ENCODE data around the gene HMMR.

HMMR gene

GRCh38 chr5:163475411-163475810 is 15.0 kb downstream of the HMMR start:
- Mint-ChIP-seq H3K4me3 (no peak overlapping the region), H3K27ac (no peak overlapping the region), H3K27me3 (no peaks in the 10 kb centered on the region), H3K4me1 (no peaks in the 10 kb centered on the region), H3K36me3 (peaks cover 2% of the 10 kb centered on the region), H3K9me3 (no peaks in the 10 kb centered on the region)
- DNase-seq (ENCODE audit: low spot score in 2 of 2) (no peak), ATAC-seq (ENCODE audit: low read depth) (no peak)

GRCh38 chr5:163478126-163478981 is 17.9 kb downstream of the HMMR start:
- Mint-ChIP-seq H3K27ac (no peak overlapping the region), H3K27me3 (no peaks in the 10 kb centered on the region), H3K9me3 (no peaks in the 10 kb centered on the region), H3K36me3 (peaks cover 2% of the 10 kb centered on the region), H3K4me3 (no peak overlapping the region), H3K4me1 (peaks cover 2% of the 10 kb centered on the region)
- DNase-seq (ENCODE audit: low spot score in 2 of 2), result no peak
- no peak for ATAC-seq (ENCODE audit: low read depth)

GRCh38 chr5:163478982-163479271 is 18.5 kb downstream of the HMMR start:
- Mint-ChIP-seq H3K9me3 (no peaks in the 10 kb centered on the region), H3K27me3 (no peaks in the 10 kb centered on the region), H3K4me1 (peaks cover 2% of the 10 kb centered on the region), H3K4me3 (no peak overlapping the region), H3K27ac (no peak overlapping the region), H3K36me3 (peaks cover 2% of the 10 kb centered on the region)
- DNase-seq (ENCODE audit: low spot score in 2 of 2) (no peak), ATAC-seq (ENCODE audit: low read depth) (no peak)

GRCh38 chr5:163489055-163489744 is 28.8 kb downstream of the HMMR start:
- Mint-ChIP-seq H3K27me3 (no peaks in the 10 kb centered on the region), H3K27ac (no peak overlapping the region), H3K4me1 (no peaks in the 10 kb centered on the region), H3K9me3 (no peaks in the 10 kb centered on the region), H3K4me3 (no peak overlapping the region), H3K36me3 (no peaks in the 10 kb centered on the region)
- ATAC-seq (ENCODE audit: low read depth) (no peak), DNase-seq (ENCODE audit: low spot score in 2 of 2) (no peak)

- Mint-ChIP-seq H3K27ac (no peak overlapping the region), H3K4me3 (no peak overlapping the region), H3K27me3 (no peaks in the 10 kb centered on the region), H3K4me1 (no peaks in the 10 kb centered on the region), H3K36me3 (no peaks in the 10 kb centered on the region), H3K9me3 (no peaks in the 10 kb centered on the region)
- no peak for DNase-seq (ENCODE audit: low spot score in 2 of 2)
- ATAC-seq (ENCODE audit: low read depth), result no peak
Observed at GRCh38 chr5:163489745-163490075, 29.3 kb downstream of the HMMR start.

- ATAC-seq (ENCODE audit: low read depth) (no peak), DNase-seq (ENCODE audit: low spot score in 2 of 2) (no peak)
- no peaks in the 10 kb centered on the region for H3K36me3 Mint-ChIP-seq
- no peak overlapping the region for H3K4me3 Mint-ChIP-seq
- no peak overlapping the region for H3K27ac Mint-ChIP-seq
- no peaks in the 10 kb centered on the region for H3K9me3 Mint-ChIP-seq
- H3K27me3 Mint-ChIP-seq, result no peaks in the 10 kb centered on the region
- no peaks in the 10 kb centered on the region for H3K4me1 Mint-ChIP-seq
Observed at GRCh38 chr5:163496286-163496685, 35.9 kb downstream of the HMMR start.

GRCh38 chr5:163497315-163497714 is 36.9 kb downstream of the HMMR start:
- Mint-ChIP-seq H3K9me3 (no peaks in the 10 kb centered on the region), H3K27ac (no peak overlapping the region), H3K4me3 (no peak overlapping the region), H3K4me1 (no peaks in the 10 kb centered on the region), H3K27me3 (no peaks in the 10 kb centered on the region), H3K36me3 (no peaks in the 10 kb centered on the region)
- no peak for DNase-seq (ENCODE audit: low spot score in 2 of 2)
- no peak for ATAC-seq (ENCODE audit: low read depth)

GRCh38 chr5:163498886-163499285 is 38.5 kb downstream of the HMMR start:
- no peaks in the 10 kb centered on the region for H3K36me3 Mint-ChIP-seq
- H3K27ac Mint-ChIP-seq, result no peak overlapping the region
- ATAC-seq (ENCODE audit: low read depth), result no peak
- H3K9me3 Mint-ChIP-seq, result no peaks in the 10 kb centered on the region
- H3K4me1 Mint-ChIP-seq, result peaks cover 9% of the 10 kb centered on the region
- no peak for DNase-seq (ENCODE audit: low spot score in 2 of 2)
- no peaks in the 10 kb centered on the region for H3K27me3 Mint-ChIP-seq
- no peak overlapping the region for H3K4me3 Mint-ChIP-seq

GRCh38 chr5:163502521-163502920 is 42.1 kb downstream of the HMMR start:
- Mint-ChIP-seq H3K4me3 (peak overlapping the region; percentile 82), H3K27ac (peak overlapping the region; percentile 100)

GRCh38 chr5:163503106-163504078 is 43.0 kb downstream of the HMMR start:
- no peak for DNase-seq (ENCODE audit: low spot score in 2 of 2)

More at GRCh38 chr5:163502521-163502920, 42.1 kb downstream of the HMMR start:
- no peaks in the 10 kb centered on the region for H3K36me3 Mint-ChIP-seq
- no peak for ATAC-seq (ENCODE audit: low read depth)
- peaks cover 22% of the 10 kb centered on the region for H3K4me1 Mint-ChIP-seq
- no peaks in the 10 kb centered on the region for H3K27me3 Mint-ChIP-seq
- no peaks in the 10 kb centered on the region for H3K9me3 Mint-ChIP-seq
- DNase-seq (ENCODE audit: low spot score in 2 of 2), result no peak

GRCh38 chr5:163504079-163504931 is 43.9 kb downstream of the HMMR start:
- Mint-ChIP-seq H3K27ac (peak overlapping the region; percentile 100), H3K9me3 (no peaks in the 10 kb centered on the region), H3K36me3 (no peaks in the 10 kb centered on the region), H3K4me3 (peak overlapping the region; percentile 89), H3K27me3 (no peaks in the 10 kb centered on the region), H3K4me1 (peaks cover 35% of the 10 kb centered on the region)
- ATAC-seq (ENCODE audit: low read depth) (no peak), DNase-seq (ENCODE audit: low spot score in 2 of 2) (peak in 1 of 2 donors; percentile 2)

More at GRCh38 chr5:163503106-163504078, 43.0 kb downstream of the HMMR start:
- Mint-ChIP-seq H3K36me3 (no peaks in the 10 kb centered on the region), H3K27me3 (no peaks in the 10 kb centered on the region), H3K4me1 (peaks cover 28% of the 10 kb centered on the region), H3K4me3 (peak overlapping the region; percentile 89), H3K9me3 (no peaks in the 10 kb centered on the region), H3K27ac (peak overlapping the region; percentile 100)
- ATAC-seq (ENCODE audit: low read depth), result no peak

- no peak for DNase-seq (ENCODE audit: low spot score in 2 of 2)
- peak; percentile 1 for ATAC-seq (ENCODE audit: low read depth)
- H3K4me1 Mint-ChIP-seq, result peaks cover 37% of the 10 kb centered on the region
Observed at GRCh38 chr5:163505049-163505367, 44.6 kb downstream of the HMMR start.

GRCh38 chr5:163505368-163506094 is 45.1 kb downstream of the HMMR start, which contains the start of gene MAT2B:
MAT2B (plus strand) TSS chr5:163505619; CDS start chr5:163505687, 68 bp downstream.
- Mint-ChIP-seq H3K36me3 (no peaks in the 10 kb centered on the region), H3K4me1 (peaks cover 37% of the 10 kb centered on the region), H3K27me3 (no peaks in the 10 kb centered on the region), H3K9me3 (no peaks in the 10 kb centered on the region), H3K27ac (peak within 1 kb of the TSS; percentile 100), H3K4me3 (peak within 1 kb of the TSS; percentile 89)
- peak; percentile 84 for ATAC-seq (ENCODE audit: low read depth)
- peak; percentile 91 to 93 for DNase-seq (ENCODE audit: low spot score in 2 of 2)

More at GRCh38 chr5:163505049-163505367, 44.6 kb downstream of the HMMR start:
- Mint-ChIP-seq H3K27me3 (no peaks in the 10 kb centered on the region), H3K36me3 (no peaks in the 10 kb centered on the region), H3K27ac (peak overlapping the region; percentile 100), H3K4me3 (peak overlapping the region; percentile 89), H3K9me3 (no peaks in the 10 kb centered on the region)
